Measurements from ENCODE around the gene ARL6IP5.

DNA sequence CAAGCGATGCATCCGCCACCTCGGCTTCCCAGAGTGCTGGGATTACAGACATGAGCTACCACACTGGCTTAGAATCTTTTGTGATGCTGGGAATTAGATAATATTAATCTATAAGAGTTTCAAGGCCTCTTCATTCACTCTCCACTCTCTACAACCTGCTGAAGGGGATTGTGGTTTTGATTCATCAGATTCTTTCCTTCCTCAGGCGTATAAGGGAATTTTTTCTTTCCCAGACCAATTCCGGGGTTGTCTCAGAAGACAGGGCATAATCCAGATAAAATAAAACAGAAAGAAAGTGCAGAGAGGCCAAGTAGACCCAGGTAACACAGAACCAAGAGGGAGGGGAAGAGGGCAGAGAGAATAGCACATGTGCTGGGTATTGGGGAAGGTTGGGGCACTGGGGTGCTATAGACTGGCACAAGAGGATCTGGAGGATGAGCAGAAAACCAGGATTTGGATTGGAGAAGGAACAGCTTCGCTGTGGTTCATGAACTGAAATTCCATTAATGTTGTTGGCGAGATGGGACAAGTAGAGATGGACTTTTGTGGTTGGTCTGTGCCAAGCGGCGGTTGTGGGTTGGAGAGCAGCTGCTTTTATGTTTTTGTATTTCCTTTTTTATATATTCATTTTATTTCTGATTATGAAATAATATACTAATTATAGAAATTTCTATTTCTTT is 12.8 kb downstream of the ARL6IP5 start:
- TF ChIP-seq, protein P1, sequence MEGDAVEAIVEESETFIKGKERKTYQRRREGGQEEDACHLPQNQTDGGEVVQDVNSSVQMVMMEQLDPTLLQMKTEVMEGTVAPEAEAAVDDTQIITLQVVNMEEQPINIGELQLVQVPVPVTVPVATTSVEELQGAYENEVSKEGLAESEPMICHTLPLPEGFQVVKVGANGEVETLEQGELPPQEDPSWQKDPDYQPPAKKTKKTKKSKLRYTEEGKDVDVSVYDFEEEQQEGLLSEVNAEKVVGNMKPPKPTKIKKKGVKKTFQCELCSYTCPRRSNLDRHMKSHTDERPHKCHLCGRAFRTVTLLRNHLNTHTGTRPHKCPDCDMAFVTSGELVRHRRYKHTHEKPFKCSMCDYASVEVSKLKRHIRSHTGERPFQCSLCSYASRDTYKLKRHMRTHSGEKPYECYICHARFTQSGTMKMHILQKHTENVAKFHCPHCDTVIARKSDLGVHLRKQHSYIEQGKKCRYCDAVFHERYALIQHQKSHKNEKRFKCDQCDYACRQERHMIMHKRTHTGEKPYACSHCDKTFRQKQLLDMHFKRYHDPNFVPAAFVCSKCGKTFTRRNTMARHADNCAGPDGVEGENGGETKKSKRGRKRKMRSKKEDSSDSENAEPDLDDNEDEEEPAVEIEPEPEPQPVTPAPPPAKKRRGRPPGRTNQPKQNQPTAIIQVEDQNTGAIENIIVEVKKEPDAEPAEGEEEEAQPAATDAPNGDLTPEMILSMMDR (IDR thresholded peaks at IDR 0.05), result no peak
- no peak for TF ChIP-seq POLR2A (IDR thresholded peaks at IDR 0.05)

All from adrenal gland (tissue), 5 donors.